H9 (cell line): ENCODE results near the gene PPIF. TPM values are rescaled to one million over a fixed set of nuclear protein-coding genes. Genes with fewer than 3 reads are reported as not detected.

Experiments used
- DNase-seq: peaks from one replicate; pipeline ENCODE4 v3.0.0-alpha.2; 2017
- H2AFZ ChIP-seq: one replicate; pipeline ENCODE4 v1.6.1; 2013; ENCODE audit warnings: mild to moderate bottlenecking, low read length, control low read depth, moderate library complexity
- H2AK5ac ChIP-seq: 2 replicates; pipeline ENCODE4 v1.6.1; 2013; ENCODE audit warnings: low read length, control low read depth, mixed read lengths; ENCODE audit not compliant: insufficient read length
- H2BK120ac ChIP-seq: one replicate; pipeline ENCODE4 v1.6.1; 2013; ENCODE audit warnings: low read depth, mild to moderate bottlenecking, low read length, control low read depth, inconsistent platforms; ENCODE audit not compliant: poor library complexity, severe bottlenecking
- H2BK12ac ChIP-seq: 2 replicates; pipeline ENCODE4 v1.6.1; 2013; ENCODE audit warnings: low read length, control low read depth, mixed read lengths, low read depth; ENCODE audit not compliant: insufficient read length
- H2BK15ac ChIP-seq: 2 replicates; pipeline ENCODE4 v1.6.1; 2013; ENCODE audit warnings: low read depth, low read length, control low read depth
- H2BK20ac ChIP-seq: one replicate; pipeline ENCODE4 v1.6.1; 2013; ENCODE audit warnings: low read depth, mild to moderate bottlenecking, low read length, control low read depth, inconsistent platforms; ENCODE audit not compliant: poor library complexity, severe bottlenecking
- H2BK5ac ChIP-seq: 2 replicates; pipeline ENCODE4 v1.6.1; 2013; ENCODE audit warnings: low read length, control low read depth, mixed read lengths; ENCODE audit not compliant: insufficient read length
- H3K14ac ChIP-seq: 2 replicates; pipeline ENCODE4 v1.6.1; 2013; ENCODE audit warnings: low read length, control low read depth; ENCODE audit not compliant: insufficient read depth
- H3K18ac ChIP-seq: 2 replicates; pipeline ENCODE4 v1.6.1; 2013; ENCODE audit warnings: low read depth, mild to moderate bottlenecking, mixed read lengths, low read length, control low read depth; ENCODE audit not compliant: insufficient read length
- H3K23ac ChIP-seq: 2 replicates; pipeline ENCODE4 v1.6.1; 2013; ENCODE audit warnings: low read length, control low read depth, mixed read lengths, low read depth; ENCODE audit not compliant: insufficient read length
- H3K23me2 ChIP-seq: 2 replicates; pipeline ENCODE4 v1.6.1; 2013; ENCODE audit warnings: low read depth, mild to moderate bottlenecking, mixed read lengths, low read length, control low read depth; ENCODE audit not compliant: insufficient read length, poor library complexity, severe bottlenecking
- H3K27ac ChIP-seq: 2 replicates; pipeline ENCODE4 v1.5.1; 2013; ENCODE audit warnings: low read length, control low read depth, mixed read lengths, low read depth; ENCODE audit not compliant: insufficient read length
- H3K27me3 ChIP-seq: 2 replicates; pipeline ENCODE4 v1.6.1; 2013; ENCODE audit warnings: low read length, control low read depth, inconsistent platforms; ENCODE audit not compliant: insufficient read depth
- H3K4ac ChIP-seq: 2 replicates; pipeline ENCODE4 v1.6.1; 2013; ENCODE audit warnings: low read depth, mild to moderate bottlenecking, control low read depth, inconsistent platforms, low read length, moderate library complexity
- H3K4me1 ChIP-seq: 2 replicates; pipeline ENCODE4 v1.6.1; 2013; ENCODE audit warnings: low read length, control low read depth, inconsistent platforms; ENCODE audit not compliant: insufficient read depth
- H3K4me2 ChIP-seq: 2 replicates; pipeline ENCODE4 v1.6.1; 2013; ENCODE audit warnings: low read length, control low read depth, mixed read lengths; ENCODE audit not compliant: insufficient read length, insufficient read depth
- H3K56ac ChIP-seq: 2 replicates; pipeline ENCODE4 v1.6.1; 2013; ENCODE audit warnings: low read depth, mild to moderate bottlenecking, mixed read lengths, low read length, control low read depth; ENCODE audit not compliant: insufficient read length
- H3K79me1 ChIP-seq: 2 replicates; pipeline ENCODE4 v1.6.1; 2013; ENCODE audit warnings: low read depth, mild to moderate bottlenecking, moderate library complexity, low read length, control low read depth, inconsistent platforms; ENCODE audit not compliant: insufficient read depth, poor library complexity, severe bottlenecking
- H3K79me2 ChIP-seq: 2 replicates; pipeline ENCODE4 v1.6.1; 2013; ENCODE audit warnings: low read length, control low read depth, inconsistent platforms; ENCODE audit not compliant: insufficient read depth
- H3K9ac ChIP-seq: 2 replicates; pipeline ENCODE4 v1.6.1; 2013; ENCODE audit warnings: low read length, control low read depth, mixed read lengths; ENCODE audit not compliant: insufficient read length; ENCODE audit errors: extremely low read depth
- H3K9me3 ChIP-seq: one replicate; pipeline ENCODE4 v1.6.1; 2013; ENCODE audit warnings: low read depth, low read length, inconsistent platforms; ENCODE audit not compliant: control insufficient read depth
- H3T11ph ChIP-seq: one replicate; pipeline ENCODE4 v1.6.1; 2013; ENCODE audit warnings: mild to moderate bottlenecking, low read length, control low read depth, inconsistent platforms
- H4K20me1 ChIP-seq: one replicate; pipeline ENCODE4 v1.6.1; 2013; ENCODE audit not compliant: control insufficient read depth, insufficient read length, insufficient read depth
- H4K5ac ChIP-seq: 2 replicates; pipeline ENCODE4 v1.6.1; 2013; ENCODE audit warnings: low read depth, mild to moderate bottlenecking, mixed read lengths, low read length, control low read depth; ENCODE audit not compliant: insufficient read length
- H4K8ac ChIP-seq: replicated peaks from 2 replicates; pipeline ENCODE4 v1.6.1; 2013; ENCODE audit warnings: low read length, control low read depth, mixed read lengths, low read depth; ENCODE audit not compliant: insufficient read length
- H4K91ac ChIP-seq: 2 replicates; pipeline ENCODE4 v1.6.1; 2013; ENCODE audit warnings: low read depth, mild to moderate bottlenecking, moderate library complexity, mixed read lengths, low read length, control low read depth; ENCODE audit not compliant: insufficient read length
- H3K27ac Mint-ChIP-seq, 3 experiments: 2 replicates in 2 of 3; 3 replicates in 1 of 3; pipeline ENCODE4 v1.8.0; 2020 to 2021; ENCODE audit warnings: mixed read lengths in 3 of 3, mild to moderate bottlenecking in 1 of 3, moderate library complexity in 1 of 3
- H3K27me3 Mint-ChIP-seq: 2 replicates; pipeline ENCODE4 v1.8.0; 2021; ENCODE audit warnings: low read depth, mild to moderate bottlenecking, moderate library complexity, mixed read lengths
- H3K36me3 Mint-ChIP-seq, 3 experiments: 2 replicates in 2 of 3; 3 replicates in 1 of 3; pipeline ENCODE4 v1.8.0; 2020 to 2021; ENCODE audit warnings: low read depth in 3 of 3, mixed read lengths in 3 of 3; ENCODE audit not compliant: insufficient read depth in 1 of 3
- H3K4me1 Mint-ChIP-seq, 2 experiments: 2 replicates each; pipeline ENCODE4 v1.8.0; 2020; ENCODE audit warnings: mixed read lengths in 2 of 2
- H3K4me3 Mint-ChIP-seq, 2 experiments: 2 replicates in 1 of 2; 3 replicates in 1 of 2; pipeline ENCODE4 v1.8.0; 2020 to 2021; ENCODE audit warnings: mild to moderate bottlenecking in 2 of 2, mixed read lengths in 2 of 2, moderate library complexity in 1 of 2
- H3K9me3 Mint-ChIP-seq, 2 experiments: 2 replicates in 1 of 2; 3 replicates in 1 of 2; pipeline ENCODE4 v1.8.0; 2020; ENCODE audit warnings: mild to moderate bottlenecking in 2 of 2, mixed read lengths in 2 of 2, moderate library complexity in 1 of 2
- CTCF ChIP-seq: fragments of 200-600 bp; sonication (generic); conservative IDR thresholded peaks from 3 replicates; pipeline ENCODE4 v1.8.0; 2021; ENCODE audit warnings: antibody characterized with exemption, mild to moderate bottlenecking
- WGBS: extraction: QIAGEN DNeasy Blood & Tissue Kit; methylation state at CpG from one replicate; pipeline ENCODE4 v1.1.7; 2013; ENCODE audit warnings: missing lambda C conversion rate, low lambda C conversion rate, mixed read lengths; ENCODE audit not compliant: insufficient read length; ENCODE audit errors: extremely low coverage; 5-methylcytosine and 5-hydroxymethylcytosine counted together
- total RNA-seq: library from RNA; stranded (reverse); gene quantifications from 2 replicates; pipeline ENCODE4 v1.2.1, GENCODE V29; 2021

Gene PPIF
- total RNA-seq, 1 experiment from 2014 or later = 79.7 TPM

GRCh38 chr10:79318369-79318768 lies 28.9 kb upstream of the PPIF start:
- Histone ChIP-seq H4K91ac (no peak overlapping the region), H2BK120ac (no peak overlapping the region), H2BK12ac (no peak overlapping the region), H3K4me1 (peaks cover 10% of the 10 kb centered on the region; the same call in 1 of the 2 replicates), H3K4me2 (no peak overlapping the region), H3K4ac (no peak overlapping the region), H3K18ac (no peak overlapping the region), H3K79me2 (no peaks in the 10 kb centered on the region), H3K23ac (no peak overlapping the region), H4K8ac (no peak overlapping the region), H2AK5ac (no peak overlapping the region), H3K9ac (no peak overlapping the region), H3K27me3 (no peaks in the 10 kb centered on the region), H3K27ac (no peak overlapping the region), H3K9me3 (no peaks in the 10 kb centered on the region), H3K14ac (no peak overlapping the region), H2BK5ac (no peak overlapping the region), H3T11ph (no peak overlapping the region), H2AFZ (no peak overlapping the region), H3K79me1 (no peaks in the 10 kb centered on the region), H2BK15ac (no peak overlapping the region), H4K5ac (no peak overlapping the region), H3K23me2 (no peaks in the 10 kb centered on the region), H2BK20ac (no peak overlapping the region), H4K20me1 (no peaks in the 10 kb centered on the region), H3K56ac (no peak overlapping the region)
- Mint-ChIP-seq H3K36me3 (peaks cover 5 to 6% (median 5%) of the 10 kb centered on the region in 3 experiments; a peak in 5 of 7 replicates), H3K4me3 (0 out of 5 replicates have a peak overlapping the region, but pooled peaks of 1 of the 2 experiments have one; percentile 2), H3K27ac (peak overlapping the region in 2 of 3 experiments; percentile 52 to 71; a peak in 1 of 7 replicates), H3K4me1 (peaks cover 26% of the 10 kb centered on the region in 2 experiments), H3K27me3 (peaks cover 13% of the 10 kb centered on the region), H3K9me3 (peaks cover 4 to 9% of the 10 kb centered on the region in 2 experiments; a peak in 4 of 5 replicates)
- TF ChIP-seq CTCF = no peak
- no peak for DNase-seq
- no CpG with 5 or more reads among the region's 5 CpGs for WGBS
